ENCODE measurements around the gene ARHGAP6.

GRCh38 chrX:11704725-11705495 is 39.2 kb upstream of the ARHGAP6 start:
- TF ChIP-seq CTCF (conservative IDR thresholded peaks at IDR 0.05; ENCODE audit: low read depth in 2 of 2) (no peak), EZH2 (IDR thresholded peaks at IDR 0.05; ENCODE audit: low read depth, unreplicated experiment) (no peak), REST (IDR thresholded peaks at IDR 0.05; ENCODE audit: unreplicated experiment) (no peak), POLR2AphosphoS5 (IDR thresholded peaks at IDR 0.05; ENCODE audit: low read depth) (no peak), NANOG (IDR thresholded peaks at IDR 0.05; ENCODE audit: borderline replicate concordance) (no peak)
